GM18505 (cell line): Measurements from ENCODE around the gene FAM124A.

Experiments
- ATAC-seq: cut with Tn5 transposase; IDR thresholded peaks from one replicate; pipeline ENCODE4 v1.9.1; 2021; ENCODE audit not compliant: unreplicated experiment
- POLR2A ChIP-seq: IDR thresholded peaks from 4 replicates; pipeline ENCODE4 v1.6.1; 2011; ENCODE audit warnings: borderline replicate concordance; ENCODE audit not compliant: insufficient read depth, insufficient read length; ENCODE audit errors: extremely low read depth

FAM124A gene

DNA sequence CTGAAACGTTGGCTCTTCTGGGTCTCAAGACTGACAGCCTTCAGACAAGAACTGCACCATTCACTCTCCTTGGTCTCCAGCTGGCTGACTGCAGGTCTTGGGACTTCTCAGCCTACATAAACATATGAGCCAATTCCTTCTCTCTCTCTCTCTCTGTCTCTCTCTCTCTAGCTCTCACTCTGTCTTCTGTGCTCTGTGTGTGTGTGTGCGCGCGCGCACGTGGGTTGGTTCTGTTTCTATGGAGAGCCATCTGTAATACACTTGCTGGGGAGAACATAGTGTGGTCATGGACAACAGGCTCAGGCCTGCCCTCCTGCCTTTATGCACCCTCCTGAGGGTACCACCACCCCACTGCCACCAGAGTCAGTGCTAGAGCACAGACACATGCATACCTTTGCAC, 103.6 kb downstream of the FAM124A start:
- no peak for TF ChIP-seq POLR2A
- ATAC-seq: no peak

DNA sequence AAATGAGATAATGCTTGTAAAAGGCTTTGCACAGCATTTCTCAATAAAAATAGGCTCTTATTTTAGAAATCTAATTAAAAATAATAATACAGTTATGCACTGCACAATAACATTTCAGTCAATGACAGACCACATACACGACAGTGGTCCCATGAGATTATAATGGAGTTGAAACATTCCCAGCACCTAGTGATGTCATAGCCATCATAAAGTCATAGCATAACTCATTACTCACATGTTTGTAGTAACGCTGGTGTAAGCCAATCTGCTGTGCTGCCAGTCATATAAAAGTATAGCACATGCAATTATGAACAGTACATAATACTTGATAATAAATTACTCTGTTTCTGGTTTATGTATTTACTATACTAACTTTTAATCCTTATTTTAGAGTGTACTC, 104.6 kb downstream of the FAM124A start:
- no peak for TF ChIP-seq POLR2A
- ATAC-seq: no peak

DNA sequence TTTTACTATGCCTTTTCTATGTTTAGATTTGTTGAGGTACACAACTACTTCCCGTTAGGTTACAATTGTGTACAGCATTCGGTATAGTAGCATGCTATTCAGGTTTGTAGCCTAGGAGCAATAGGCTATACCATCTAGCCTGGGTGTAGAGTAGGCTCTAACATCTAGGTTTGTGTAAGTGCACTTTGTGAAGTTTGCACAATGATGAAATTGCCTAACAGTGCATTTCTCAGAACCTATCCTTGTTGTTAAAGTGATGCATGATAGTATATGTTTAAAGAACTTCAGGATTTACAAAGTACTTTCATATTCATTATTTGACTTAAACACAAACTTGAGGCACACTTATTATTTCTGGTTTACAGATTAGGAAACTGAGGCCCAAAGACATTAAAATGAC, 105.8 kb downstream of the FAM124A start:
- TF ChIP-seq POLR2A: no peak
- ATAC-seq: no peak

DNA sequence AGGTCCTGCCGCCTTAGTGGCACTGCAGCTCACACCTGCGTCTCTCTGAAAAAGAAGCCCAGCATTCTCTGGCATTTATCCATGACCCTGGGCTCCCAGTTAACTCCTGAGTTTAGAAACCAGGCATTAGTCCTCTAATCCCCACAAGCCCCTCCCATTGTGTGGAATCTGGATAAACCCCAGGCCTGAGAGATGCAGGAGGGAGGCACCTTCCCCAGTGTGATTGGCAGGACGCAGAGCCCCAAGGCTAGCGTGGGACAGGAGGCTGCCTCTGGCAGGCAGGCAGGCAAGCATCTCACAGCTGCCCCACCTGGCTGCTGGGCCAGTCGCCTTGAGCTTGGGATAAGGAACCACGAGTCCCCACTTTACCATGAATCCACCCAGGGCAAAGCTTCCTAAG, 106.3 kb downstream of the FAM124A start:
- no peak for TF ChIP-seq POLR2A
- ATAC-seq: no peak

DNA sequence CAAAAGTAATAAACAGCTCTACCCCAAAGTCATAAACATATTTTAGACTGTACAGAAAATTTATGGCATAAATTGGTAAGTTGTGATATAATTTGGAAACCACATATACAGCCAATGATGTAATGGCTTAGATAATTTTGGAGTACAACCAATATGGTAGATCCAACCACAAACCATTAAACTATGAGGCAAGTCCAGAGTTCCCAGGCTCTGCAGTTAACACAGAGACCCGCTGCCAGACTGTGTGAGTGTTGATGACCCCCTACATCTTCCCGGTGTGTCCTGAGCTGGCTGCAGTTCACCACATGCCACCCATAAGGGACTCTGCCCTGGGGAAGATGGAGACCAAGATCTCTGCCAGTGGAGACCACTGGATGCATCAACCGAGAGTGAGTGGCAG, 107.4 kb downstream of the FAM124A start:
- no peak for ATAC-seq
- TF ChIP-seq POLR2A: no peak

DNA sequence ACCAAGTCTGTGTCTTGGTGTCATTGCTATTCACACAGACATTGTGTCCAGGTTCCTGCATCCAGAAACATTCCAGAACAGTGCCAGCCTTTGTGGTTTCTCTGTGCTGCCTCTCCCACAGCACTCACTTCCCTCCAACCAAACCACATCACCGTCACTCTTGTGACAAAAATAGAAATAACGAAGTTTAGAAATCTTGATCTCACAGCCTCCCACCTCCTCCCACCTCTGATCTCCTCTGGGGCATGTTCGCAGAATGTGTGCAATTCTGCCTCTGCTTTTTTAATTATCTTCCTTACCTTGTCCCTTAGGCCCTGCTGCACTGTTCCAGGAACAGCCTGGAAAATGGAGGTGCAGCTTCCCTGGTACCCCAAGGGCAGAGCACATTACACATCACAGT, 108.6 kb downstream of the FAM124A start:
- ATAC-seq: no peak

DNA sequence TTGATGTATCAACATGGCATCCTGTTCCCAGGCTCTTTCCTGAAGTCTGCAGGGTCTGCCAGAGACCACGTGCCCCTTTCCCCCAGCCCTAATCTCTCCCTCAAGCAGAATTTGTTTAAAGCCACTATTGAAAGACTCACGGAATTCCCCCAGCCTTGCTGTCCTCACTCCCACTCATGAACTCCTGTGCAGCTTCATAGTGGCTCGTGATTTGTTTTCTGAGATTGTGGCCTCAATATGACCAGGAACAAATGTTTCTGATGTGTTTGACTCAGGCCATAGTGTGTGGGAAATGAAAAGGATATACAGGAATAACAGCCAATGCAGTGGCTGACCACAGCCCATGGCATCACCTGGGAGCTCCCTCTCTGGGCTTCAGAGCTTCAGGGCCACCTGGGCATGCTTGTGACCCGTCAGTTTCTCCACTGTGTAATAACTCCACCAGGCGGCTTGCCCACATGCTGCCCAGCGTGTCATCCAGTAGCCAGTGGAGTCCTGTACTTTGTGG, 109.2 kb downstream of the FAM124A start:
- ATAC-seq: no peak
- TF ChIP-seq POLR2A: no peak

More for the DNA sequence above, 108.6 kb downstream of the FAM124A start:
- no peak for TF ChIP-seq POLR2A

DNA sequence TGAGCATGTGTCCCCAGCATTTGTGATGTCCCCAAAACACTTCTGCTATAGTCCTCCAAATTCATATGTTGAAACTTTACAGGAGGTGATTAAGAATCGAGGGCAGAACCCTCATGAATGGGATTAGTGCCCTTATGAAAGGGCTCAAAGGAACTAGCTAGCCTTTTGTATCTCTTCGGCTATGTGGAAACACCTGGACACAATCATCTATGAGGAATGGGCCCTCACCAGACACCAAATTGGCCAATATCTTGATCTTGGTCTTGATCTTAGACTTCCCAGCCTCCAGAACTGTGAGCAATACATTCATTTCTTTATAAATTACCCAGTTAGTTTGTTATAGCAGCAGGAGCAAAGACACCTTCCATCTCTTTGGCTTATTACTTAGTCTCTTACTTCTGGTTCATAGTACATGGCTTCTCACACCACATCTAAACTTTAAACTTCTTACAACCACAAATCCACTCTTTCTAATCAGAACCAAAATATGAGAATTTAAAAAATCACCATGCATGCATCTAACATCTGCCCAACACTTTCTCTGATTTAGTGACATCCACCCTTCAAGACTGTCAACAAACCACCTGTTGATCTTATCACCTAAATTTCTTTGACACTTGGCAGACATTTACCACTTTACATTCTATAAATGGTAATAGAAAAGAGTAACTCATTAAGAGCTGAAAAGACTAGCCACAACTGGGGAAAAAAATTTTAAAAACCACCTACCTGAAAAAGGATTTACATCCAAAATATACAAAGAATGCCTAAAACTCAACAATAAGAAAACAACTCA, 110.6 kb downstream of the FAM124A start:
- no peak for TF ChIP-seq POLR2A
- no peak for ATAC-seq

DNA sequence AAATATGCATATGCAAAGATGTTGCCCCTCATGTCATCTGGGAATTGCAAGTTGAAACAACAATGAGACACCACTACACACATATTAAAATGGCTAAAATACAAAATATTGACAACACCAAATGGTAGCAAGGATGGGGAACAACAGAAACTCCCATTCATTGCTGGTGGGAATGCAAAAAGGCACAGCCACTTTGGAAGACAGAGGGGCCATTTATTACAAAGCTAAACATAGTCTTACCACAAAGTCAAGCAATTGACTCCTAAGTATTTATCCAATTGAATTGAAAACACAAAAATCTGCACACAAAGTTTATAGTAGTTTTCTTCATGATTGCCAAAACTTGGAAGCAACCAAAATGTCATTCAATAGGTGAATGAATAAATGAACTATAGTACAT, 111.2 kb downstream of the FAM124A start:
- no peak for ATAC-seq
- no peak for TF ChIP-seq POLR2A

DNA sequence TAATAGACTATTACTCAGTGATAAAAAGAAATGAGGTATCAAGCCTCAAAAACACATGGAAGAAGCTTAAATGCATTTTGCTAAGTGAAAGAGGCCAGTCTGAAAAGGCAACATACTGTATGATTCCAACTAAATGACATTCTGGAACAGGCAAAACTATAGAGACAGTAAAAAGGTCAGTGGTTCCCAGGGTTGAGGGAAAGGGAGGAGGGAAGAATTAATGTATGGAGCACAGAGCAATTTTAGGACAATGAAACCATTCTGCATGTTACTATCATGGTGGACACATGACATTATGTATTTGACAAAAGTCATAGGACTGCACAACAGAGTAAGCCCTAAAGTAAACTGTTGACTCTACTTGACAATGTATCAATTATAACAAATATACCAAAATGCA, 111.6 kb downstream of the FAM124A start:
- no peak for ATAC-seq
- TF ChIP-seq POLR2A: no peak
